DMS79 (cell line): ENCODE measurements around the gene ABCB6.
"Not testable (repeated sequence)": the region's sequence is repeated elsewhere in the genome, so short reads cannot be mapped to it uniquely, and the experiment has no call there.

Source experiments
- DNase-seq: peaks from one replicate; lab custom pipeline; 2025; lab: John Stamatoyannopoulos, UW

ABCB6 gene

DNA sequence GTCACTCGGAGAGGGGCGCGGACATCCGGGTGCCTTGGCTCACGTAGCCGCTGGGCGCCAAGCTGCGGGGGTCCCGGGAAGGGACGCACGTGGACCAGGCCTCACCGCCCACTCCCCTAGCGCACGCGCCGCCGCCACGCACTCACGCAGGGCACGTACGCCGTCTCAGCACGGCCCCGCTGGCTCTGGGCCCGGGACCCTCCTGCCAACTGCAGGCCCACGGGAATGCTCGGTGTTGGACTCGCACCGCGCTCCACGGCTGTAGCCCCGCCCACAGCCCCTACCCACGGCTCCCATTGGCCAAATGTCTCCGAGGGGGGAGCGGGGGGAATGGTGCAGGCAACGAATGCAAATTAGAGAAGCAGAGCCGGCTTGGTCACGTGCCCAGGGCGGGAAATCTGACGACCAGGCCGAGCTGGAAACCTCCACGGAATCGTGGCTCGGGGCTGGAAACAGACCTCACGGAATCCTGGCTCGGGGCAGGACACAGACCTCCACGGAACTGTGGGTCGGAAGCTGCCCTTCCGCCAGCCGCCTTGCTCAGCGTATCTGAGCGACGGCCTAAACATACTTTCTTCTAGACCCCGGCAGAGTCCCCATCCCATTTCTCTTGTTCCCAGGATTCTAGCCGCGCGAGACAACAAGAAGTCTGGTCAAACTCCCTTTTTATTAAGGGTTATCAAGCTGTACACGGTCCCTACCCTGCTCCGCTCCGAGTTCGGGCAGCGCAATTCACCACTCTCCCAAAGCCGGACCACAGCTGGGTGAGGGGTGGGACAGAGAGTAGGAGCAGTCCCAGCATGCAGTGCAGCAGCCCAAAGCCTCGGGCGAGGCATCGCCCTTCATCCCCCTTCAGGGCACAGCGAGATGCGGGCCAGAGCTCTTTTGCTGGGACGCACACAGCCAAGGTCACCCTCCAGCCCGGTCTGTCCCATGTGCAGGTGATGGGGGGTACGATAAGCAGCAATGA, at the start of gene ABCB6:
Gene ABCB6 (minus strand): TSS at position 227 of the 970 bp plus-strand sequence. CDS start 285 bp downstream, outside the sequence.
- peak; percentile 92 for DNase-seq

GRCh38 chr2:219268294-219268693, 49.5 kb upstream of the ABCB6 start:
- no peak for DNase-seq

GRCh38 chr2:219266886-219267285, 48.1 kb upstream of the ABCB6 start:
- DNase-seq: no peak

- DNase-seq: no peak
These were observed 47.5 kb upstream of the ABCB6 start for GRCh38 chr2:219266232-219266631.

DNA sequence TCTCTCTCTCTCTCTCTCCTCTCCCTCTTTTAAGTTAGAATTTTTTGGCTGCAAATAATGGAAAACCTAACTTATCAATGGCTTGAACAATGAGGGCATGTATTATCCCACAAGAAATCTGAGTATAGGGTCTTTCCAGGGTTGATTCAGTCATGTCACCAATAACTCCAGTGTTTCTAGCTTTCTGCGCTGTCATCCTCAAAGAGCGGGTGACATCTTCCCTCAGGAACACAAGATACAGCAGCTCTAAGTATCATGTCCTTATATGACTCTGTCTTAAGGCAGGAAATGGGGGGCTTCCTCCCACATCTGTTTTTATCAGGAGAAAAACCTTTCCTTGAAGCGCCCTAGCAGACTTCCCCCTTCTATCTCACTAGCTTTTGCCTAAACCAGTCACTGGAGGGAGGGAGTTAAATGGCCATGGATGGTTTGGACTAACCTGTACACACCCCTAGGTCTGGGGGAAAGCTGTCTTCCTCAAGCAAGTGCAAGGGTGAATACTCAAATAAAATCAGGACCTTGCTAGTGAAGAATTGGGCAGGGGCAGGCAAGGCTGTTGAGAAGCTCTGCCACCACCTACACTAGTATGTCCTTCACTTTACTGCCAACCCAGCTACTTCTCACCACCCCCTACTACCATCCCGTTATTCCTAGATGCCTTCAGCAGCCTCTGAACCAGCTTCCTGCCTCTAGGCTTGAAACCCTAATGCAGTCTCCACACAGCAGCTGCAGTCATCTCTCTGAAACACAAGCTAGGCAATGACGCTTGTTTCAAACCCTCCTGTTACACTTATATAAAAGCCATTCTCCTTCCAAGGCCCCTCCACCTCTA, 42.5 kb upstream of the ABCB6 start:
- no peak for DNase-seq

GRCh38 chr2:219258942-219259341, 40.2 kb upstream of the ABCB6 start:
- not testable (repeated sequence) for DNase-seq

DNA sequence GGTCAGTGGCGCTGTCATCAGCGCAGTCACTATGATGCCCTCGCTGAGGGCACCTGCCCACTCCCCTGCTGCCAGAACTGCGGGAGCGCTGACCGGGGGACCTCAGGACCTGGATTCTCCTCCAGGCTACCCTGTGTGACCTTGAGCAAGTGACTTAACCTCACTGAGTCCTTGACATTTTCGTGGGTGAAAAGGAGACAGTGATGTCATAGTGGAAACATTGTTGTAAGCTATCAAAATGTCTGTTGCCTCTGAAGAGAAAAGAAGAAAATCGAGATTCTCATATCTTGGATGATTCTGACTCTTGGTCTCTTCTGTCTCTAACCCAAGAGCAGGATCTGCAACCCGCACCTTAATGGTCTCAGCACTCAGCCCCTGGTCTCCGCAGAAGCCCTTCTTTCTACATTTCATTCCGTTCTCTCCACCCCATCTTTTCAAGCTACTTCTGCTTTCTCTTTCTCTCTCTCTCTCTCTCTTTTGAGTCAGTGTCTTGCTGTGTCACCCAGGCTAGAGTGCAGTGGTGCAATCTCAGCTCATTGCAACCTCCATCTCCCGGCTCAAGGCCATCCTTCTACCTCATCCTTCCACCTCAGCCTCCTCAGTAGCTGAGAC, 35.9 kb upstream of the ABCB6 start:
- DNase-seq: no peak

- peak; percentile 33 for DNase-seq
These were observed 35.2 kb upstream of the ABCB6 start, which contains the start of gene TUBA4A for GRCh38 chr2:219253753-219254589. TSS of gene TUBA4A (minus strand) at chr2:219253918. CDS start at chr2:219253858, 60 bp downstream.

- DNase-seq: peak; percentile 34
These were observed 34.4 kb upstream of the ABCB6 start, which contains the start of gene TUBA4B for GRCh38 chr2:219252900-219253752. TSS of gene TUBA4B (plus strand) at chr2:219253243. CDS start at chr2:219253408, 165 bp downstream.

DNA sequence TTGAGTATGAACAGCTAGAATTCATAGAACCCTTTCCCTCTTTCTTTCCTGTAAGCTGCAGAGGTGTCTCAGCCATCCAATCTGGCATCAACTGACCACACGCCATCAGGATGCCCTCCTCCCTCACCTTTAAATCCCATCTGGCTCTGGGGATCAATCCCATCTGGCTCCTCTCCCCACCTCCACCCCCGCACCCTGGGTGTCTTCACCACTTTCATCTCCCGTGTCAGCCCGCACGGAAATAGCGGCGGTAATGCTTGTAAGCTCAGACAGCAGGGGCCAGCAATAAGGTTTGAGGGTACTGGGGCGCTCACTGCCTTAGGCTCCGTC, 33.8 kb upstream of the ABCB6 start:
- DNase-seq: no peak

- no peak for DNase-seq
These were observed 33.3 kb upstream of the ABCB6 start for GRCh38 chr2:219252084-219252483.

GRCh38 chr2:219251656-219252055, 32.9 kb upstream of the ABCB6 start:
- DNase-seq: no peak

- DNase-seq: no peak
These were observed 31.5 kb upstream of the ABCB6 start for GRCh38 chr2:219250049-219250781.

DNA sequence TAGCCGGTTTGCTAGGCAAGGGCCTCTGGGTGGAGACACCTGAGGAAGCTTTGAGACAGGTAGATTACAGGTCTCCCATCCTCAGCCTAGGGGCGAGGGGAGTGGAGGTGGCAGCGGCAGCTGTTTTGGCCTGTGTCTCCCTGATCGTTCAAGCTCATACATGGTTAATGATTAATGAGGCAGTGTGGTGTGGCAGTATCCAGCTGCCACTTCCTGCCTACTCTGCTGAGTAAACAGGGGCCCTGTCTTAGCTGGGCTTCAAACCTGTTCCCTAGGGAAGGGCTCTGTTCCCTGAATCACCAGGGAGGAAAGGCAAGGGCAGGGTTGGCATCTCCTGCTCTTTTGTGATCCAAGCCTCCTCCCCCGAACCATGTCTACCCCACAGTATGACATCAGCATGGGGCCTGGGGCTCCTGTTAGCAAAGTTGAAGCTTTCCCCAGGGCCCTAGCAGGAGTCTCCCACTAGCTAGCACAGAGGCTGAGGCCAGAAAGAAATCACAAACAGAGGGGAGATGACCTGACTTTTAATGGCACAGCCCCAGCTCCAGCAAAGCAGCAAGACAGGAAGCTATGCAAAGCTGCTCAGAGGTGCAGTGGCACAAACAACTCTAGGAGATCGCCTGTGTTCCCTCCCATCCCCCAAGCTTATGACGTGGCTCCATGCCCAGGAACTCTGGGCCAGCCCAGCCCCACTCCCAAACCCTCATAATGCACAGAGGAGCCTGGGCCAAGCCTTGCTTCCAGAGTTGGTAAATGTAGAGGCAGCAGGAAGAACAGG, 30.6 kb upstream of the ABCB6 start:
- DNase-seq: no peak

- DNase-seq: no peak
These were observed 30.1 kb upstream of the ABCB6 start for GRCh38 chr2:219248845-219249202.

GRCh38 chr2:219247678-219248642, 29.2 kb upstream of the ABCB6 start:
- DNase-seq: no peak

- DNase-seq: no peak
These were observed 27.8 kb upstream of the ABCB6 start for GRCh38 chr2:219246559-219246958.

- DNase-seq: no peak
These were observed 27.1 kb upstream of the ABCB6 start for GRCh38 chr2:219245899-219246230.
